ENCODE measurements around the gene TEX22. TPM values are rescaled to one million over a fixed set of nuclear protein-coding genes. Genes with fewer than 3 reads are reported as not detected.

The TEX22 gene
- total RNA-seq, 1 donor from 2014 or later = 1.3 TPM

DNA sequence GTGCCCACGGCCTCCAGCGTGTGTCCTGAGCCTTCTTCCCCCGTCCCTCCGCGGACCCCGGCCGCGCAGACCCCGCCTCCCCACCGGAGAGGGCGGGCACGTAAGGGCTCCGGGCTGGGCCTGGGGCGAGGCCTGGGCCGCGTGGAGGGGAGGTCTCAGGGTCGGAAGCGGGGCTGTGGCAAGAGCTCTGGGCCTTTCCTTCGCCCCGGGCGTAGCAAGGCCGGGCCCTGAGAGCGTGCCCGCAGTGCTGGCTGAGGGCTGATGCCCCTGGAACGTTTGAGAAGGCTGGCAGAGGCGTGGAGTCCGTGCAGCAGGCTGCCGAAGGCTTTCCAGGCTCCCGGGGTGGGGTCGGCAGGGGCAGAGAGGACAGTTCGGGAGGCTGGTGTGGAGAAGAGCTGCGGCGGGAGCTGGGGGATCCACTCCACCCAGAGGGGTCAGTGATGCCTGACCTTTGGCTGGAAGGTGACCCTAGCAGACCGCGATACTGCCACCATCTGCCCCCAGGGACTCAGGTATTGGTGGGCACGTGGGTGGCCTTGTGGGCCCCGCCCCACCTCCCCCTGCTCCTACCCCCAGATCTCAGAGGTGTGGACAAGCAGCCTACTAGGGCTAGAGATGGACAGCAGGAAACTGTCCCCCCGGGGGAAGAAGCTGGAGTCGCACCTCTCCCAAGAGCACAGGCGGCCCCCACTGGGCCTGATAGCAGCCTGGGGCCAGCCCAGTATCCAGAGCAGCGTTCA is 558 bp downstream of the TEX22 start:
- DNase-seq (ENCODE audit: low spot score) (no peak), ATAC-seq (peak; percentile 23)

DNA sequence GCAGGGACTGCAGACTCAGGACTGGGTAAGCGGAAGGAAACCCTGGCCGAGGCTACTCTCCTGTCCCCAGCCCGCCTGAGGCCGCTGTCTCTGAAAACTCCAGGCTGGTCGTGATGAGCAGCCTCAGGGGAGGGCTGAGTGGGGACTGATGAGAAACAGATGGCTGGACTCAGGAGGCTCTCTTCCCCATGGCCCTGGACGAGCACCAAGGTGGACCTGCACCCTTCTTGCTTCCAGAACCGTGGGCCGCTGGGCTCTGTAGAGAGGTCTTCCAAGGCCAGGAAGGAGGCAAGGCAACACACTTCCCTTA is 1.1 kb downstream of the TEX22 start:
- DNase-seq (ENCODE audit: low spot score) = no peak
- no peak for ATAC-seq

DNA sequence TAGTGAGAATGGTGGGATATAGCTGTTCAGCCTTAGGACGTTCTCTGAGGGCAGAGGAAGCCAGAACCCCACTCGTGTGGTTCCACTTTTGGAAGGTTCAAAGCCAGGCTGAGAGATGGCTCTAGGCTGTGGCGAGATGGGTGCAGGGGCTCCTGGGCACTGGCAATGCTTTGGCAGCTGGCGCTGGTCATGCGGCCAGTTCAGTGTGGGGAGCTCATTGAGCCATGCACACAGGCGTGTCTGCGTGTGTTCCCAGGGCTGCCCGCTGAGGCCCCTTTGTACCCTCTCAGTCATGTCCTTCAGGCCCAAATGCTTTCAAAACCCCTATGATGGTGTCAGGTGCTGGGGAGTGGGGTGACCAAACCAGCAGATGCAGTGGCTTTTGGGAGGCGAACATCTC is 1.7 kb downstream of the TEX22 start:
- no peak for DNase-seq (ENCODE audit: low spot score)
- ATAC-seq = no peak

DNA sequence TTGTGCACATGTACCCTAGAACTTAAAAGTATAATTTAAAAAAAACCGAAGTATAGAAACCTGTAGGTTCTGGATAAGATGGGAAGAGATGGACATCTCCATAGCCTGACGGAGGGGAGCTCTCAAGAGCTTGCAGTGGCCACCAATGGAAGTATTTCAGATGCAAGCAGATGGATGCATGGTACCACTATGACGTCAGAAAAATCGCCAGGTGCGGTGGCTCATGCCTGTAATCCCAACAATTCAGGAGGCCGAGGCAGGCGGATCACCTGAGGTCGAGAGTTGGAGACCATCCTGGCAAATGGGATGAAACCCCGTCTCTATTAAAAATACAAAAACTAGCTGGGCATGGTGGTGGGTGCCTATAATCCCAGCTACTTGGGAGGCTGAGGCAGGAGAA is 3.4 kb downstream of the TEX22 start:
- DNase-seq (ENCODE audit: low spot score) (no peak), ATAC-seq (no peak)

DNA sequence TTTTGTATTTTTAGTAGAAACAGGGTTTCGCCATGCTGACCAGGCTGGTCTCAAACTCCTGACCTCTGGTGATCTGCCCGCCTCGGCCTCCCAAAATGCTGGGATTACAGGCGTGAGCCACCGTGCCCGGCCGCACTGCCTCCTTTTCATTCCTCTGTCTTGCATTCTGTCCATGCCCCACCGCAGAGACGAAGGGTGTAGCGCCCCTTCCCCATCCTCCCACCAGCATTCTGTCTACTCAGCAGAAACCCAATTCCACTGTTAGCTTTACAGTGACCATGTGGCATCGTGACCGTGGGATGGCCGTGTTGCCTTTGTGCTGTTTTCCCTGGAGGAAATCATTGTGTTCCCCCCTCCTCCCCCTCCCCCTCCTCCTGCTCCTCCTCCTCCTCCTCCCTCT is 10.3 kb downstream of the TEX22 start:
- DNase-seq (ENCODE audit: low spot score) (no peak), ATAC-seq (no peak)

DNA sequence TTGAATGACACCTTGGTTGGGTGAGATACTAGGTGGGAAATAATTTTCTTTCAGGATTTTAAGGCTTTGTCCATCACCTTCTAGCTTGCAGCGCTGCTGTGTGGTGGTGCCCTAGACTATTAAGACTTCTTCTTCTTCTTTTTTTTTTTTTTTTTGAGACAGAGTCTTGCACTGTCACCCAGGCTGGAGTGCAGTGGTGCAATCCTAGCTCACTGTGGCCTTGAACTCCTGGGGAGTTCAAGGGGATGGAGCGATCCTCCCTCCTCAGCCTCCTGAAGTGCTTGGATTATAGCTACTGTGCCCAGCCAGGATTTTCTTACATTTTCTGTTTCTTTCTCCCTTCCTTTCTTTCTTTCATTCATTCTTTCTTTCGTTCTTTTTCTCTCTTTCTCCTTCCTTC is 11.0 kb downstream of the TEX22 start:
- DNase-seq (ENCODE audit: low spot score) (no peak), ATAC-seq (no peak)

DNA sequence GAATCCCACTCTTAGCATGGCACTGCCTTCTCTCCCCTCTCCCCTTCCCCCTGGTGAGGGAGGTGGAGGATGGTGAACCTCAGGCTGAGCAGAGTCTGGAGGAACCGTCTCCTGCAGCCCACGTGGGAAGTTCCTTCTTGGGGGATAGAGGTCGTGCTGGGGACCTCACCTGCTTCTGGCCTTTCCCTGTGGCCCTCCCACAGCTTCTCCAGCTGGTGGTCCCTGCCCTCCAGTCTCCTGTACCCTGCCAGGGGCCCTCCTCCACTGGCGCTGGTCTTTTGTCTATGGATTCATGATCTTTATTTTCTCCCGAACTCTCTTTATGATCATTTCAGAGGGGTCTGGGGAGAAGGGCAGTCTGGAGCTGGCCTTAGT is 12.3 kb downstream of the TEX22 start:
- no peak for ATAC-seq
- DNase-seq (ENCODE audit: low spot score) = no peak

DNA sequence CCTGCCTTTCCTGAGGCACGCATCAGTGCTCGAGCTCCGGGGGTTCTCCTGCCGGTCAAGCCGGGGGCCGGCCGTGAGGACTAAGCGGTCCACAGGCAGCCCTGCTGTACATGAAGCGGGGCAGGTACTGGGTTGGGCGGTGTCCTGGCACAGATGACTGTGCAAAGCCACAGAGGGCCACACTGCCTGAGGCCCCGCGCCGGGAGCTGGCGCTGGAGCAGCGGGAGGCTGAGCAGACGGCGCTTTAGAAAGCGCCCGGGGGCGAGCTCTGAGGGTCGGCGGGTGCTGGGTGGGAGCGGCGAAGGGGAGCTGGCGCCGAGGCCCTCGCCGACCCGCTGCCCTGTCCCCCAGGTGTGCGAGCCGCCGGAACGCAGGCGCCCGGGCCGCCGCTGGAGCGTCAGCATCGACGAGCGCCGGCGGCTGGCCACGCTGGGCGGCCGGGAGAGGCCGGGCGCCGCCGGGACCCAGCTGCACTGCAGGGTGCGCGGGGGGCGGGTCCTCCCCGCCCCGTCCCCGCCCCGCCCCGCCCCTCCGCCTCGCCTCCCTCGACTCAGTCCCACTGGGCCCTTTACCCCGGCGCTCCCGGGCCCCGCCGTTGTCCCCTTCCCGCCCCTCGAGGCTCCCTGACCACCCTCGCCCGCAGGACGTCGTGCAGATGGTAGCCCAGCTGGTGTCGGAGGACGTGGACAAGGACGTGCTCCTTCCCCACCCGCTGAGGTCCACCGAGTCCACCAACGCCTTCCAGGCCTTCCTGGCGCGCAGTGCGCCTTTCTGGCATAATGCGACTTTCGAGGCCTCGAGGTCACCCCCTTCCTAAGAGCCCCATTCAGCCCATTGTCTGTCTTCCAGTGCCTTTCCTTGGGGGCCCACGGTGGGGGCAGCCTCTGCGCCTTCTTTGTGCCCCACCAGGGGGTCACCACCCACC is 12.9 kb downstream of the TEX22 start:
- peak; percentile 84 for ATAC-seq
- DNase-seq (ENCODE audit: low spot score) = peak; percentile 50

DNA sequence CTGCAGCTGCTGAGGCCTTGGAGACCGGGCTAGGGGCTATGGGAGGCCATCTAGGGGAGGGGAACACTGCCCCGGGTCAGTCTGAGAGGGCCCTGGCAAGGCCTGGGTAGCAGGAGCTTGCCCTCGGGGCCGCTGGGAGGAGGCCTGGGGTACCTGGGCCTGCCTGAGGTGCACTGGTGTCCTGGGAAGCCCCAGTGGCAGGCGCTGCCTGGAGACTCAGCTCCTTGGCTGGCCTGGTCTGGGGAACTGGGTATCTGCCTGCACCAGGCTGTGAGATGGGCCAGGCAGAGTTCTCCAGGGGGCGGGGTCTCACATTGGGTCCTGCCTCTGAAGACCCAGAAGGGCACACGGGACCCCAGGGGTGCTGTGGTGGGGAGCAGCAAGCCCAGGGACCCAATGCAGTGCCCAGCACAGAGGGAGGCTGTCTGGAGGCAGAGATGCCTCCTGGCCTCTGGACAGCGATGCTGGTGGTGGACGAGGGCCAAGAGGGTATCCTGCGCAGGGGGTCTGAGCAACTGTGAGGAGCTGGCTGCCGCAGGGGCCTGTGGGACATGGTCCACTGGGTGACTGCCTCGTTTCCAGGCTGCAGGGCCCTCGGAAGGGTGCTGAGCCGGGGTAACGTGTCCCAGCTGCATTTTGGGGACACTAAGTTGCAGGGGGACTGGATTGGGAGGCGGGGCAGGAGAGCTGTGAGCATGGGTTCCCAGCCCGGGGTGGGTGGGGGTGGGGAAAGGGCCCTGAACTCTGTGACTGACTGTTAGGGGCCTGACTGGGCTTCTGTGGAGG is 13.8 kb downstream of the TEX22 start:
- peak; percentile 45 for DNase-seq (ENCODE audit: low spot score)
- no peak for ATAC-seq

DNA sequence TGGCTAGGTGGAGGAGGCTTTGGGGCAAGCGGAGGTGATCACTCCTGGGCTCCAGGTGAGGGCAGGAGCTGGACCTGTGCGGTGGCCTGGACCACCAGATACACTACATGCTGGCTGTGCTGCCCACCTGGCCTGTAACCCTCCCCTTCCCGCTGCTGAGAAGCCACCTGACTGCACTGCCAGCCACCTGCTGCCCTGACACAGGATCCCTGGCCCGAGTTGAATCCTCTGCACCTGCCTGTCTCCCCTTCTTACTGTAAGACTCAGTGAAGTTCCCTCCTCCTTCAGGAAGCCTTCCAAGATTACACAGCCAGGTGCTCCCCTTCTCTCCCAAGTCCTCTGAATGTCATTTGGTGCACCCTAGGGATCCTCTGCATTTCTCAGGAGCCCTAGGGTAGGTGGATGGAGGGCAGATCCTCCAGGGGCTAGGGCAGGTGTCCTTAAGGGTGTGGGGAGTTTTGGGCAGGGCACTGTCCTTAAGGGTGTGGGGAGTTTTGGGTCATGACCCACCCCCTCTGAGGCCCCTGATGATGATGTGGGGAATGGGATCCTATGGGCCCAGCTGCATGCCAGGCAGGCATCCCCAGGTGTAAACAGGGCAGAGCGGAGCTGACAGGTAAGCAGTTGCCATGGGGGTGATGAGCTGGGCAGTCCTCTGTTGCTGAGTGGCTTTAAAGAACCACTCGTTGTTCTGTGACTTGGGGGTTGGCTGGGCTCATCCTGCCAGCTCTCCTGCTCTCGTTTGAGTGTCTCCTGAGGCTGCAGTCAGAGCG is 14.6 kb downstream of the TEX22 start:
- no peak for ATAC-seq
- no peak for DNase-seq (ENCODE audit: low spot score)

DNA sequence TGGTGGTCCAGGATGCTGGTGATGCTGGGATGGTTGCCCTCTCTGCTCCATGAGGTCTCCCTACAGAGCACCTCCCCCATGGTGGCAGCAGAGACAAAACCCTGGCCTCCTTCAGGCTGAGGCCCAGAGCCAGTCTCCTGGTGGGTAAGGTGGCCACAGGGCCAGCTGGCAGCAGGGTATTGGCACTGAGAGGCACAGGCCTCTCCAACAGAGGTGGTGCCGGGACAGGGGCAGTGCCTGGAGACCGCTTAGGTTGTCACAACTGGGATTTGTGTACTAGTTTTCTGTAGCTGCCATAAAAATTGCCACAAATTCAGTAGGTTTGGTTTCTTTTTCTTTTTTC is 15.2 kb downstream of the TEX22 start:
- ATAC-seq = peak; percentile 54
- no peak for DNase-seq (ENCODE audit: low spot score)

DNA sequence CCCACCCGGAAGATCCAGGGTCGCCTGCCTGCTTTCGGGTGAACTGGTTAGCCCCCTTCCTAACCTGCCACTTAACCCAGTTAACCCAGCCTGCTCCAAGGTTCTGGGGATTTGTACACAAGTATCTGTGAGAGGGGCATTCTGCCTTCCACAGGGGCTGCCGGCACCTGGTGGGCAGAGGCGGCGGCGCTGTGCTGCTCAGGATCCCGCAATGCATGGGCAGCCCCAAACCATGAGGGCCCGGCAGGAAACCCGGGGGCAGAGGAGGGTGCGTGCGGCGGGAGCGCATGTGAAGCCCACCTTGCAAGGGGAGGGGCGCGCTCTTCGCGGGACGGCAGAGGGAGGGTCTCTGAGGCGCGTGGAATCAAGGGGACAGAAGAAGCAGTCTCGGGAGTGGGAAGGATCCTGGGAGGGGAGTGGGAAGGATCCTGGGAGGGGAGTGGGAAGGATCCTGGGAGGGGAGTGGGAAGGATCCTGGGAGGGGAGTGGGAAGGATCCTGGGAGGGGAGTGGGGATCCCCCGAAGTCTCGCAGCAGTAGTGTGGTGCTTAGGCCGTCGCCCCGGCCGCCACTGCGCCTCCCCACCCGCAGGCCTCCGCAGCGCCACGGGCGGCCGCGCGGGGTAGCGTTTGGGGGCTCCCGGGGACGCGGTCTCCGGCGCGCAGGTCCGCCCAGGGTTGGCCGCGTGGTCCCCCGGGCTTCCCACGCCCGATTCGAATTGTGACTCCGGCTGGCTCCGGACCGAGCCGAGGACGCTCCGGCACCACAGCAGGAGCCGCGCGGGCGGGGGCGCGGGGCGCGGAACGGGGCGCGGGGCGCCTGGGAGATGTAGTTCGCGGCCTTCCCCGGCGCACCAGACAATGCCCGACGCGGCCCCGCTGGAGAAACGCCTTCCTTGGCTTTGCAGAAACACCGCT is 16.4 kb downstream of the TEX22 start:
- peak; percentile 60 for ATAC-seq

DNA sequence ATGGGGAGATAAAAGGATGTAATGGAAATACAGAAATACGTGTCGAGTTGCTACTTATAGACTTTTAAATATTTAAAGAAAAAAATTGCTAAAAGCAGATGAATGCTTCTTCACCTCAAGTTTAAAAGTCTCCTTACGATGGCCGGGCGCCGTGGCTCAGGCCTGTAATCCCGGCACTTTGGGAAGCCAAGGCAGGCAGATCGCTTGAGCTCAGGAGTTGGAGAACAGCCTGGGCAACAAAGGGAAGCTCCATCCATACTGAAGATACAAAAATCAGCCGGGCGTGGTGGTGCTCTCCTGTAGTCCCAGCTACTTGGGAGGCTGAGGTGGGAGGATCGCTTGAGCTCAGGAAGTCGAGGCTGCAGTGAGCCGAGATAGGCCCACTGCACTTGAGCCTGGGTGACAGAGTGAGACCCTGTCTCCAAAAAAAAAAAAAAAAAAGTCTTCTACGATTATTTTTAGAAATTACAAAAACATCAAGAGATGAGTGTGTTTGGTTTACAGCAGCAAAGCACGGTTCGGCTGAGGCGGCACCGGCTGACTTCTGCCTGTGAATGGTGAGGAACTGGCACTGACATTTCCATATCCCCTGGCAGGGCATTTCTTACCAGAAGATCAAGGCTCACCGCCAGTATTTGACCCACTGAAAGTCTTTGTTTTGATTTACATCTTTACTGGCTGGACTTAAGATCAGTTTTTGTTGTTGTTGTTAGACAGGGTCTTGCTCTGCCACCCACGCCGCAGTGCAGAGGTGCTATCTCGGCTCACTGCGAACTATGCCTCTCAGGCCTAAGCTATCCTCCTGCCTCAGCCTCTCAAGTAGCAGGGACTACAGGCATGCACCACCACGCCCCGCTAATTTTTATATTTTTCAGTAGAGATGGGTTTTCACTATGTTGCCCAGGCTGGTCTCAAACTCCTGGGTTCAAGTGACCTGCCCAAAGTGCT is 17.4 kb downstream of the TEX22 start:
- ATAC-seq (no peak), DNase-seq (ENCODE audit: low spot score) (no peak)

More for the DNA sequence above, 16.4 kb downstream of the TEX22 start:
- DNase-seq (ENCODE audit: low spot score) = peak; percentile 67

DNA sequence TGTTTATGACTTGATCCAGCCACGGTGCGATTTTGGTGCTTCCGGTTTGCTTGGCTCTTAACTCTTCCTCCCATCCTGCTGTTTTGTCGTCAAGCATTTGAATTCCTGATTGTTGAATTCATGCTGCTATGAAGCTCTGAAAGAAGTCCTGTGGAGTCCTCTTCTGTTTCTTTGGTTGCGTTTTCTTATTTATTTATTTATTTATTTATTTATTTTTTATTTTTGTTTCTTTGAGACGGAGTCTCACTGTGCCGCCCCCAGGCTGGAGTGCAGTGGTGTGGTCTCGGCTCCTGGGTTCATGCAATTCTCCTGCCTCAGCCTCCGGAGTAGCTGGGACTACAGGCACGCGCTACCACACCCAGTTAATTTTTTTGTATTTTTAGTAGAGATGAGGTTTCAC is 18.3 kb downstream of the TEX22 start:
- no peak for ATAC-seq
- DNase-seq (ENCODE audit: low spot score) = no peak

DNA sequence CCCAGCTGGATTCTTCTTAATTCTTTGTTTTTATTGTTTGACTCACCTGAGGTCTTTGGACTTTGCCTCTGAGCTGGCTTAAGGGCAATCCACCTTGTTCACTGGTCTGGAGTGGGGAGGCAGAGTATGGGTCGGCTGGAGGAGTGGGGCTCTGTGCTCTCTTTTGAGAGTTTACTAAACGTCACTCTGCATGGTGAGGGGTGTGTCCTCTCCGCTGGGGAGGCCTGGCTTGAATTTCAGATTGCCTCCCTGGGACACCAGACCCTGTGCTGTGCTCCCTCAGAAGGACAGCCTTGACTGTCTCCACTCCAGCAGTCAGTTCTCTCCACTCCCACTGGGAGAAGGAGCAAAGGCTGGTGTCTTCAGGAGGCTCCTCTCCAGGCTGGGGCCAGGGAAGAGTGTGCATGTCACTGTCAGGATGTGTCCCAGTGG is 19.4 kb downstream of the TEX22 start:
- no peak for DNase-seq (ENCODE audit: low spot score)
- no peak for ATAC-seq

DNA sequence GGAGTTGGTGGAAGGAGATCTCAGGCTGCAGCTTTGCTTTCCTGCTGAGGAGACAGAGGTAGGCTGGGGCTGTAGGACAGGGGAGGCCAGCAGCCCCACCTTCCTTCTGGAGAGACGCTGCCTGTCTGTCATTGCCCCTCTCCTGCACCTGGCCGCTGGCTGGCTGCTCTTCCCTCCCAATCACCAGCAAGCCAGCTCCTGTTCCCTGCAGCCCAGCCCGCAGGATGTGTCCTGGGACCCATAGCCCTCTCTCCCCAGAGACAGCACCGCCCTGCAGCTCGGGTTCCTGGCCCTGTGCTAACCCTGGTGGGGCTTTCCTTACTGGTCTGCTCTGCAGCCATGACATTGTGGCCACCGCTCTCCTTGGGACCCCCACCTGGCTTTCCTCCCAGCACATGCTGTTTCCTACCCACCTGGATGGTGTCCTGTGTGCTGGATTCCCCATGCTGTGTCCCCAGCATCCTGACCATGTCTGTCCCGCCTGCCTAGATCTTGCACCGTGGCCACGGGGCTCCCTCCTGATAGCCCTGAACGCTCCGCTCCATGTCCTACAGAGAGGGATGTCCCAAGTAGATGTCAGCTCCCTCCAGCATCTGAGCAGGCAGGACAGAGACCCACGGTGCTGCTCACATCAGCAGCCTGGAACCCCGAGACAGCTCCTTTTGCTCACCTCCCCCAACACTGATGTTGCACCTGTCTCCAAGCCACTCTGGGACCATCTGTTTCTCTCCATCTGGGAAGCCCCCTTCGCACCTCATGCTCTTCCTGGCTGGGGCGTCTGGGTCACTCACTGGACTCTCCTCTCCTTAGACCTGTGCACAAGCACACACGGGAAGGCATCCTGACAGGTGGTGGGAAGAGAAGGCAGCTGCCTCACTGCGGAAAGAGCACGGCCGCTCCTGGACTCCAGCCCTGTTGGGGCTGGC is 20.2 kb downstream of the TEX22 start:
- DNase-seq (ENCODE audit: low spot score) (peak; percentile 43), ATAC-seq (peak; percentile 6)
